HEK293 (cell line): ENCODE data around the gene SUPT3H.
A peak's percentile ranks its signal among the peaks of the same experiment; 100 is the strongest.

ENCODE experiments used
- CTCF ChIA-PET: fragments of 350-600 bp; formaldehyde crosslinking; extraction: SDS; loops from one replicate; lab custom pipeline; 2021; ENCODE audit warnings: antibody characterized with exemption; lab: Yijun Ruan, JAX
- POLR2A ChIA-PET: fragments of 300-600 bp; formaldehyde crosslinking; extraction: SDS; loops from one replicate; lab custom pipeline; 2020; ENCODE audit warnings: antibody characterized with exemption, inconsistent platforms; lab: Yijun Ruan, JAX
- H3K27ac ChIP-seq: fragments of 200-500 bp; sonication (Bioruptor generic); 2 replicates; pipeline ENCODE4 v1.5.1; 2014; ENCODE audit warnings: low read depth, low read length, control low read depth, inconsistent platforms; ENCODE audit errors: extremely low read depth
- H3K36me3 ChIP-seq, 2 experiments: fragments of 200-500 bp in 1 of 2; sonication (Bioruptor generic) in 1 of 2; 1 replicate in 1 of 2; 2 replicates in 1 of 2; pipeline ENCODE4 v1.5.1; 2014 to 2017; ENCODE audit warnings: inconsistent platforms in 2 of 2, low read length in 2 of 2; ENCODE audit not compliant: control insufficient read depth in 2 of 2, insufficient read depth in 1 of 2
- H3K4me1 ChIP-seq: fragments of 200-500 bp; sonication (Bioruptor generic); 2 replicates; pipeline ENCODE4 v1.5.1; 2014; ENCODE audit warnings: mild to moderate bottlenecking, low read length, inconsistent platforms; ENCODE audit not compliant: control insufficient read depth, insufficient read depth
- H3K4me3 ChIP-seq: 2 replicates; pipeline ENCODE4 v1.5.1; 2011; ENCODE audit warnings: low read depth, mild to moderate bottlenecking, control low read depth, low read length, moderate library complexity
- H3K9me3 ChIP-seq: fragments of 200-500 bp; sonication (Bioruptor generic); 2 replicates; pipeline ENCODE4 v1.5.1; 2014; ENCODE audit warnings: low read depth, low read length, inconsistent platforms; ENCODE audit not compliant: control insufficient read depth, insufficient read depth
- CTCF ChIP-seq: fragments of 450-650 bp; formaldehyde crosslinking; IDR thresholded peaks from 2 replicates; pipeline ENCODE4 v1.5.1; 2016; ENCODE audit warnings: missing biosample characterization, missing genetic modification characterization
- FEZF1 ChIP-seq: fragments of 450-650 bp; formaldehyde crosslinking; IDR thresholded peaks from 2 replicates; pipeline ENCODE4 v1.5.1; 2016; ENCODE audit warnings: missing biosample characterization, missing genetic modification characterization
- KLF9 ChIP-seq: fragments of 450-650 bp; formaldehyde crosslinking; IDR thresholded peaks from 2 replicates; pipeline ENCODE4 v1.5.1; 2016; ENCODE audit warnings: missing biosample characterization, missing genetic modification characterization, low read depth
- OSR2 ChIP-seq: fragments of 450-650 bp; formaldehyde crosslinking; IDR thresholded peaks from 2 replicates; pipeline ENCODE4 v1.5.1; 2016; ENCODE audit warnings: missing biosample characterization, missing genetic modification characterization
- REPIN1 ChIP-seq: fragments of 450-650 bp; formaldehyde crosslinking; IDR thresholded peaks from 2 replicates; pipeline ENCODE4 v1.5.1; 2017; ENCODE audit warnings: missing biosample characterization, missing genetic modification characterization, low read depth
- SCRT1 ChIP-seq: fragments of 450-650 bp; formaldehyde crosslinking; IDR thresholded peaks from 2 replicates; pipeline ENCODE4 v1.5.1; 2016; ENCODE audit warnings: missing biosample characterization, missing genetic modification characterization, borderline replicate concordance
- SCRT2 ChIP-seq: fragments of 450-650 bp; formaldehyde crosslinking; IDR thresholded peaks from 2 replicates; pipeline ENCODE4 v1.5.1; 2016; ENCODE audit warnings: missing biosample characterization, missing genetic modification characterization
- SP2 ChIP-seq: fragments of 450-650 bp; formaldehyde crosslinking; IDR thresholded peaks from 2 replicates; pipeline ENCODE4 v1.5.1; 2016; ENCODE audit warnings: missing biosample characterization, missing genetic modification characterization
- ZBTB10 ChIP-seq: fragments of 450-650 bp; formaldehyde crosslinking; IDR thresholded peaks from 2 replicates; pipeline ENCODE4 v1.5.1; 2016; ENCODE audit warnings: missing biosample characterization, missing genetic modification characterization
- ZBTB44 ChIP-seq: fragments of 450-650 bp; IDR thresholded peaks from 2 replicates; pipeline ENCODE4 v1.5.1; 2018; ENCODE audit warnings: missing biosample characterization, mild to moderate bottlenecking, missing genetic modification characterization
- ZFHX2 ChIP-seq: fragments of 450-650 bp; formaldehyde crosslinking; conservative IDR thresholded peaks from 2 replicates; pipeline ENCODE4 v1.5.1; 2016; ENCODE audit warnings: missing biosample characterization, missing genetic modification characterization
- ZFP69B ChIP-seq: fragments of 450-650 bp; formaldehyde crosslinking; IDR thresholded peaks from 2 replicates; pipeline ENCODE4 v1.5.1; 2016; ENCODE audit warnings: missing biosample characterization, missing genetic modification characterization
- ZNF10 ChIP-seq: fragments of 450-650 bp; formaldehyde crosslinking; IDR thresholded peaks from 2 replicates; pipeline ENCODE4 v1.5.1; 2017; ENCODE audit warnings: missing biosample characterization, missing genetic modification characterization
- ZNF169 ChIP-seq: fragments of 450-650 bp; formaldehyde crosslinking; IDR thresholded peaks from 2 replicates; pipeline ENCODE4 v1.5.1; 2016; ENCODE audit warnings: missing biosample characterization, missing genetic modification characterization
- ZNF2 ChIP-seq: fragments of 450-650 bp; formaldehyde crosslinking; IDR thresholded peaks from 2 replicates; pipeline ENCODE4 v1.5.1; 2016; ENCODE audit warnings: missing biosample characterization, missing genetic modification characterization
- ZNF292 ChIP-seq: fragments of 450-650 bp; formaldehyde crosslinking; IDR thresholded peaks from 2 replicates; pipeline ENCODE4 v1.5.1; 2016; ENCODE audit warnings: low read depth, missing biosample characterization, missing genetic modification characterization, borderline replicate concordance
- ZNF341 ChIP-seq: fragments of 450-650 bp; formaldehyde crosslinking; IDR thresholded peaks from 2 replicates; pipeline ENCODE4; 2016; ENCODE audit warnings: low read depth, missing biosample characterization, missing genetic modification characterization
- ZNF37A ChIP-seq: fragments of 450-650 bp; IDR thresholded peaks from 2 replicates; pipeline ENCODE4 v1.5.1; 2018; ENCODE audit warnings: missing biosample characterization, missing genetic modification characterization
- ZNF473 ChIP-seq: fragments of 450-650 bp; formaldehyde crosslinking; IDR thresholded peaks from 2 replicates; pipeline ENCODE4 v1.5.1; 2017; ENCODE audit warnings: missing biosample characterization, missing genetic modification characterization
- ZNF501 ChIP-seq: fragments of 450-650 bp; formaldehyde crosslinking; IDR thresholded peaks from 2 replicates; pipeline ENCODE4 v1.5.1; 2016; ENCODE audit warnings: missing biosample characterization, missing genetic modification characterization
- ZNF549 ChIP-seq: fragments of 450-650 bp; IDR thresholded peaks from 2 replicates; pipeline ENCODE4 v1.5.1; 2018; ENCODE audit warnings: missing biosample characterization, missing genetic modification characterization, mild to moderate bottlenecking, inconsistent platforms, moderate library complexity
- ZNF610 ChIP-seq: fragments of 450-650 bp; formaldehyde crosslinking; IDR thresholded peaks from 2 replicates; pipeline ENCODE4 v1.5.1; 2016; ENCODE audit warnings: missing biosample characterization, missing genetic modification characterization, borderline replicate concordance
- ZNF660 ChIP-seq: fragments of 450-650 bp; IDR thresholded peaks from 2 replicates; pipeline ENCODE4 v1.5.1; 2018; ENCODE audit warnings: missing biosample characterization, mild to moderate bottlenecking, missing genetic modification characterization
- ZNF707 ChIP-seq: fragments of 450-650 bp; formaldehyde crosslinking; IDR thresholded peaks from 2 replicates; pipeline ENCODE4 v1.5.1; 2016; ENCODE audit warnings: missing biosample characterization, missing genetic modification characterization
- ZNF785 ChIP-seq: fragments of 450-650 bp; formaldehyde crosslinking; IDR thresholded peaks from 2 replicates; pipeline ENCODE4 v1.5.1; 2016; ENCODE audit warnings: missing biosample characterization, missing genetic modification characterization
- ZSCAN30 ChIP-seq: fragments of 450-650 bp; IDR thresholded peaks from 2 replicates; pipeline ENCODE4 v1.5.1; 2018; ENCODE audit warnings: missing biosample characterization, mild to moderate bottlenecking, missing genetic modification characterization, moderate library complexity
- ZSCAN4 ChIP-seq: fragments of 450-650 bp; formaldehyde crosslinking; IDR thresholded peaks from 2 replicates; pipeline ENCODE4 v1.5.1; 2017; ENCODE audit warnings: missing biosample characterization, missing genetic modification characterization

The SUPT3H gene

GRCh38 chr6:45422503-45423110 is 44.9 kb upstream of the SUPT3H start:
- Histone ChIP-seq H3K36me3 (no peaks in the 10 kb centered on the region), H3K4me1 (peaks cover 5% of the 10 kb centered on the region), H3K27ac (peak overlapping the region; percentile 81; the same call in 1 of the 2 replicates), H3K4me3 (peak overlapping the region; percentile 87), H3K9me3 (no peaks in the 10 kb centered on the region)
- ChIA-PET POLR2A (interaction anchor here (0.5 to 3.0 kb wide), 3 partner anchors 45 to 1004 kb away, joined by 3 to 20 read pairs (median 4); partner anchors contain the start of gene SUPT3H), CTCF (interaction anchor here (0.6 to 1.7 kb wide), 4 partner anchors 9 to 292 kb away, joined by 3 to 10 read pairs (median 4); no protein-coding TSS in a partner anchor)
- TF ChIP-seq OSR2 (tag by site-specific recombination) (peak; percentile 91), SCRT2 (tag by site-specific recombination) (peak; percentile 97), ZNF10 (tag by site-specific recombination) (no peak), KLF9 (tag by site-specific recombination) (no peak; the same call in 1 of the 2 replicates), ZNF610 (tag by site-specific recombination) (peak; percentile 34; the same call in 1 of the 2 replicates), ZNF341 (tag by site-specific recombination) (peak; percentile 99), ZFP69B (tag by site-specific recombination) (no peak), ZNF473 (no peak), ZSCAN30 (tag by site-specific recombination) (peak; percentile 31; the same call in 1 of the 2 replicates), ZBTB44 (tag by site-specific recombination) (peak; percentile 100), ZNF785 (tag by site-specific recombination) (0 out of 2 replicates have a peak, but pooled peaks have one; percentile 48), ZNF707 (tag by site-specific recombination) (no peak), ZNF660 (tag by site-specific recombination) (peak; percentile 55; the same call in 1 of the 2 replicates), REPIN1 (no peak), SCRT1 (tag by site-specific recombination) (peak; percentile 33; the same call in 1 of the 2 replicates), SP2 (tag by site-specific recombination) (peak; percentile 51), ZNF549 (tag by site-specific recombination) (no peak), CTCF (tag by site-specific recombination) (peak; percentile 67; the same call in 1 of the 2 replicates), ZNF37A (tag by site-specific recombination) (no peak), ZFHX2 (tag by site-specific recombination) (0 out of 2 replicates have a peak, but pooled peaks have one; percentile 43), ZNF501 (tag by site-specific recombination) (0 out of 2 replicates have a peak, but pooled peaks have one; percentile 10), ZBTB10 (tag by site-specific recombination) (no peak), ZSCAN4 (tag by site-specific recombination) (no peak), ZNF292 (tag by site-specific recombination) (no peak), ZNF2 (tag by site-specific recombination) (0 out of 2 replicates have a peak, but pooled peaks have one; percentile 19), FEZF1 (tag by site-specific recombination) (0 out of 2 replicates have a peak, but pooled peaks have one; percentile 3), ZNF169 (peak; percentile 79)
